ENCODE measurements around the gene RNASE1. TPM values are rescaled to one million over a fixed set of nuclear protein-coding genes. Genes with fewer than 3 reads are reported as not detected.
"Not testable (repeated sequence)": the region's sequence is repeated elsewhere in the genome, so short reads cannot be mapped to it uniquely, and the experiment has no call there.

The RNASE1 gene
- total RNA-seq, 6 experiments from 2014 or later = 20.1 to 106 (median 34.1) TPM

GRCh38 chr14:20830831-20831230 is 28.2 kb upstream of the RNASE1 start:
- H3K27ac ChIP-seq = peak overlapping the region in 1 of 3 donors; percentile 7

DNA sequence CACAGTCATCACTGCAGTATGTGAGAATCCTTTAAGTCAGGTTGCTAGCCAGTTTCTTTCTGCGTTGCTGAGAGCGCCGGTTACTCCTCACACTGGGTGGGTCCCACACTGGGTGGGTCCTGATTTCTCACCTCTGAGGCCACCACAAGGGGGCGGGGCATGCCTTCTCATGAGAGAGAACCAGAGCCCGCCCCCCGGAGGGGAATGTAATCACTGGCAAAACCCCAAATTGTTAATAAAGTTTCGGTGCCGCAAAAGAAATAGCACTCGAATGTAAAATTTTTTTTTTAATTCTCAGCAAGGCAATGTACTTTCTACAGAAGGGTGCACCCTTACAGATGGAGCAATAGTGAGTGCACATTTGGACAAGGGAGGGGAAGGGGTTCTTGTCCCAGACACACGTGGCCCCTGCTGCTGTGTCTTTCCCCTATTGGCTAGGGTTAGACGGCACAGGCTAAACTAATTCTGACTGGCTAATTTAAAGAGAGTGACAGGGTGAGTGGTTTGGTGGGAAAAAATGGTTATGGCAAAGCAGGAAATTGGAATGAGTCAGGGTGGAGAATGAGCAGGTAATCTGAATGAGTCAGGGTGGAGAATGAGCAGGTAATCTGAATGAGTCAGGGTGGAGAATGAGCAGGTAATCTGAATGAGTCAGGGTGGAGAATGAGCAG is 25.5 kb upstream of the RNASE1 start:
- H3K27me3 ChIP-seq; H3K4me1 ChIP-seq; intact Hi-C loops (cut with DNase I); DNase-seq; H3K36me3 ChIP-seq; H3K9me3 ChIP-seq; ATAC-seq; H3K27ac ChIP-seq; H3K4me3 ChIP-seq: not testable (repeated sequence)
- 82% methylated on average over 10 of the region's 11 CpGs for WGBS (ENCODE audit: insufficient coverage, low coverage, low lambda C conversion rate, missing lambda C conversion rate)

More at GRCh38 chr14:20830831-20831230, 28.2 kb upstream of the RNASE1 start:
- TF ChIP-seq POLR2A (IDR thresholded peaks at IDR 0.05) (no peak), CTCF (IDR thresholded peaks at IDR 0.05) (no peak)
- peak; percentile 54 to 71 (median 70) for ATAC-seq
- Histone ChIP-seq H3K4me1 (no peaks in the 10 kb centered on the region), H3K27me3 (no peaks in the 10 kb centered on the region), H3K36me3 (no peaks in the 10 kb centered on the region), H3K4me3 (no peak overlapping the region), H3K9me3 (no peaks in the 10 kb centered on the region)
- WGBS (ENCODE audit: insufficient coverage, low coverage, low lambda C conversion rate, missing lambda C conversion rate) = 76% methylated on average over 10 of the region's 12 CpGs
- intact Hi-C loops (cut with DNase I) = no loop called here
- DNase-seq = peak in 2 of 3 donors; percentile 48 to 50

DNA sequence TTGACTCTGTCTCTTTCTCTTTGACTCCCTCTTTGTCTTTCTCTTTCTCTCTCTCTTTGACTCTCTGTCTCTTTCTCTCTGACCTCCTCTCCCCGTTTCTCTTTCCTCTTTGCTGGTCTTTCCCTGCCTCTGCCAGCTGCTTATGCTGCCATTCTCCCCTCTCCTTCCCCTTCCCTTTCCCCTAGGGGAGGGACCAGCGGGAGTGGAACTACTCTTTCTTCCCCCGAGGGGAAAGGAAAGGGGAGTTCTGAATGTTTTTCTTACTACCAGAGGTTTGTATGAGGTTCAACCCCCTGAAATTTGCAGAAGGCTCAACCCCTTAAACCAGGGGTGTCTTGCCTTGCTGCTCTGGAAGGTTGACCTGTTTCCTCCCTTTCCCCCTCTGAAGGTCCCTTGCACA is 24.7 kb upstream of the RNASE1 start:
- no peak overlapping the region for H3K4me3 ChIP-seq
- no peaks in the 10 kb centered on the region for H3K9me3 ChIP-seq
- ATAC-seq = no peak
- H3K36me3 ChIP-seq = no peaks in the 10 kb centered on the region
- DNase-seq = no peak
- no peaks in the 10 kb centered on the region for H3K27me3 ChIP-seq
- intact Hi-C loops (cut with DNase I) = no loop called here
- WGBS (ENCODE audit: insufficient coverage, low coverage, low lambda C conversion rate, missing lambda C conversion rate) = 16% methylated on average over 3 of the region's 3 CpGs
- H3K4me1 ChIP-seq = no peaks in the 10 kb centered on the region
- no peak overlapping the region for H3K27ac ChIP-seq
- TF ChIP-seq POLR2A (IDR thresholded peaks at IDR 0.05) (no peak), CTCF (IDR thresholded peaks at IDR 0.05) (no peak)

GRCh38 chr14:20826666-20827065 is 24.0 kb upstream of the RNASE1 start:
- H3K4me1 ChIP-seq; H3K4me3 ChIP-seq; H3K36me3 ChIP-seq; ATAC-seq; H3K27me3 ChIP-seq; intact Hi-C loops (cut with DNase I); H3K9me3 ChIP-seq; DNase-seq; H3K27ac ChIP-seq: not testable (repeated sequence)
- 50% methylated on average over 1 of the region's 1 CpG for WGBS (ENCODE audit: insufficient coverage, low coverage, low lambda C conversion rate, missing lambda C conversion rate)

DNA sequence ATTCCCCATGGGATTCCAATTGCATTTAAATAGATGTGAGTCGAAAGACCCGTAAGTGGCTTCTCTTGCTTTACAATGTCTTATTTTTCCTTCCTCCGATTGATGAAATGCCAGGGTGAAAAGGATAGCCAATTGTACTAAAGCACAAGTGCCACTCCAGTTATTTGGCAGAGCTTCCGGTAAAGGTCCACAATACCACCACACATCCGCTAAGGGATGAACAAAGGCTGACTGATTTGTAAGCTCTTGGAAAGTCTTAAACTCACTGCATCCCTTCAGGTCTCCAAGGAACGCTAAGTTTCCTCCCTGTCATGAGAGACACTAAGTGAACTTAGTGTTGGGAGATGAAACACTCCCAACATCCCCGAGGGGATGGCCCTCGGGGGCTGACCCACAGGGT is 21.2 kb upstream of the RNASE1 start:
- 83% methylated on average over 5 of the region's 8 CpGs for WGBS (ENCODE audit: insufficient coverage, low coverage, low lambda C conversion rate, missing lambda C conversion rate)
- no peaks in the 10 kb centered on the region for H3K9me3 ChIP-seq
- ATAC-seq (no peak), DNase-seq (no peak)
- H3K36me3 ChIP-seq = no peaks in the 10 kb centered on the region
- no peak overlapping the region for H3K27ac ChIP-seq
- no peaks in the 10 kb centered on the region for H3K4me1 ChIP-seq
- H3K4me3 ChIP-seq = no peak overlapping the region
- no peaks in the 10 kb centered on the region for H3K27me3 ChIP-seq
- intact Hi-C loops (cut with DNase I) = no loop called here
- TF ChIP-seq POLR2A (IDR thresholded peaks at IDR 0.05) = no peak
- TF ChIP-seq CTCF (IDR thresholded peaks at IDR 0.05) = no peak

DNA sequence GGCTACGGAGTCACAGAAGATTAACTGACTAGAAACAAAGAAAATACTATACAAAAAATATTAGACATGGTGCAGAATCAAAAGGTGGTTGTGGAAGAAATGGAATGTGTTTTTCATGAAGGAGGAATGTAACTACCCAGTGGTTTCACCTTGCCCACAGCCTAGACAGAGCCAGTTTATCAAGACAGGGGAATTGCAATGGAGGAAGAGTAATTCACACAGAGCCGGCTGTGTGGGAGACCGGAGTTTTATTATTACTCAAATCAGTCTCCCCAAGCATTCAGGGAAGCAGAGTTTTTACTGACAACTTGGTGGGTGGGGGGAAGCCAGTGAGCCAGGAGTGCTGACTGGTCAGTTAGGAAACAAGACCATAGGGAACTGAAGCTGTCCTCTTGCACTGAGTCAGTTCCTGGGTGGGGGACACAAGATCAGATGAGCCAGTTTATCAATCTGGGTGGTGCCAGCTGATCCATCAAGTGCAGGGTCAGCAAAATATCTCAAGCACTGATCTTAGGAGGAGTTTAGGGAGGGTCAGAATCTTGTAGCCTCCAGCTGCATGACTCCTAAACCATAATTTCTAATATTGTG is 19.0 kb upstream of the RNASE1 start:
- 35% methylated on average over 3 of the region's 3 CpGs for WGBS (ENCODE audit: insufficient coverage, low coverage, low lambda C conversion rate, missing lambda C conversion rate)

More for the DNA sequence above, 19.0 kb upstream of the RNASE1 start:
- H3K27me3 ChIP-seq; H3K4me3 ChIP-seq; intact Hi-C loops (cut with DNase I); H3K27ac ChIP-seq; H3K9me3 ChIP-seq; H3K4me1 ChIP-seq; H3K36me3 ChIP-seq; DNase-seq: not testable (repeated sequence)
- peak; percentile 46 to 68 (median 49) for ATAC-seq
